Fibroblast of lung (primary cell): Measurements from ENCODE around the gene AICDA.
"Not testable (repeated sequence)": the region's sequence is repeated elsewhere in the genome, so short reads cannot be mapped to it uniquely, and the experiment has no call there.

Experiments
- CTCF ChIP-seq, 2 donors: IDR thresholded peaks in 1 of 2; conservative IDR thresholded peaks in 1 of 2; 1 replicate in 1 of 2; 2 replicates in 1 of 2; pipeline ENCODE4 v1.5.1; 2011 to 2012; ENCODE audit warnings: low read length in 2 of 2, control low read depth in 1 of 2, inconsistent platforms in 1 of 2, low read depth in 1 of 2, mild to moderate bottlenecking in 1 of 2
- EZH2 ChIP-seq: IDR thresholded peaks from 2 replicates; pipeline ENCODE4 v1.5.1; 2012; ENCODE audit warnings: low read length, control low read depth, mild to moderate bottlenecking; ENCODE audit errors: missing control alignments

GRCh38 chr12:8613881-8614280, 1.2 kb upstream of the AICDA start:
- TF ChIP-seq CTCF (conservative IDR thresholded peaks at IDR 0.05 in 1 of 2, IDR thresholded peaks at IDR 0.05 in 1 of 2; ENCODE audit: low read depth in 1 of 2, low read length in 2 of 2); EZH2: not testable (repeated sequence)
